ENCODE data around the gene ST3GAL5.

The ST3GAL5 gene

DNA sequence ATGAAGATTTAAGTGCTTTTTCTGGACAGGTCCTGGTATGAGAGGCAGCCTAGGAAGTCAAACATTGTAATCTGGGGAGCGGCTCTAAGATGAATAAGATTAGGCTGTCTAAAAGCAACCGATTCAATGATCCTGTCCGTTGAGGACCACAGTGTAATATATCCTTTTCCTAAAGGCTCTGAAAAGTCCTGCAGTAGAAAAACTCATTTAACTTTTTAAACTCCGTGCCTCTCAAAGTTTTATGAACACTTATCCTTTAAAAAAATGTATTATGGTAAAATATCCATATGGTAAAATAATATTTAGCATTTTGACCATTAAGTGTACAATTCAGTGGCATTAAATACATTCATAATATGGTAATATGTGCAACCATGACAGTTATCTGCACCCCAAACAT is 95.2 kb downstream of the ST3GAL5 start:
- H3K4me3 ChIP-seq (ENCODE audit: low read depth, low read length): no peak overlapping the region
- TF ChIP-seq CTCF (IDR thresholded peaks at IDR 0.05; ENCODE audit: insufficient read depth, low read depth, low read length, missing control alignments): no peak
- no peak for DNase-seq (ENCODE audit: low read depth)

GRCh38 chr2:85792783-85793441 is 95.9 kb downstream of the ST3GAL5 start:
- no peak overlapping the region for H3K4me3 ChIP-seq (ENCODE audit: low read depth, low read length)
- no peak for TF ChIP-seq CTCF (IDR thresholded peaks at IDR 0.05; ENCODE audit: insufficient read depth, low read depth, low read length, missing control alignments)
- no peak for DNase-seq (ENCODE audit: low read depth)

DNA sequence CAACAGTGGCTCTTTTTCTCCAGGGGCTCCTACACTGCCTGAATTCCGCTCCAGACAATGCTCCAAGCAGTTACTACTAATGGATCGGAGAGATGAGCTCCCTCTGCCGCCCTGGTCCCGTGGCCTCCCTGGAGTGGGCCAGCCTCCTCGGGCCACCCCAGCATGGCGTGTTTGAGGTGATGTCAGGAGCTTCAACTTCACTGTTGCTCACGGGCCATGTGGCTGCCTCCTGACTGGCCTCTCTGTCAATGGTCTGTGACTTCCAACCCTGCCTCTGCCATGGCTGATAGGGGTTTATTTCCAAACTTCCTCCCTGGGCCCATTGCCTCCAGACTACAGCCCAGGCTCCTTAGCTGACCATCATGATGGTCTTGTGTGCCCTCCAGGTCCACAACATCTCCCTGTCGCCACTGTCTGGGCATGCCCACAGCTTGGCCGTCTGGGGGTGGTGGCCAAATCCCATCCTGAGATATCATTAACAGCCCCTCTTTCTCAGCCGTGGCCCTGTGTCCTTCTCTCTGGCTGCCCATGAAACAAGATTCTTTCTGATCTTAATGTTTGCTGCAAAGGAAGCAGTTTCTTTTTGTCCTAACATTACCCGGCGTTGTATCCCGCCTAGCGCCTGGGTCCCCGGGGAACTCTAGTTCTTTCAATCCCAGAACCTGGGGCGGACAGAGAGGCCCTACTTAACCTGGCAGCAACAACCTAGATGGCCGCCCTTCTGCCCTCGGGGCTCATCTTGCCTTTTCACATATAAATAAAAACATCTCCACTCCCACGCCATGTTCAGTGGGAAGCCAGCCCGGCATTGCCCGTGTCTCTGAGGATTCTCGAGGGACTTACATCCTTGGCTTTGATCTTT is 96.9 kb downstream of the ST3GAL5 start:
- no peak for DNase-seq (ENCODE audit: low read depth)
- no peak for TF ChIP-seq CTCF (IDR thresholded peaks at IDR 0.05; ENCODE audit: insufficient read depth, low read depth, low read length, missing control alignments)
- H3K4me3 ChIP-seq (ENCODE audit: low read depth, low read length): no peak overlapping the region

- TF ChIP-seq CTCF (IDR thresholded peaks at IDR 0.05; ENCODE audit: insufficient read depth, low read depth, low read length, missing control alignments): no peak
- no peak overlapping the region for H3K4me3 ChIP-seq (ENCODE audit: low read depth, low read length)
- no peak for DNase-seq (ENCODE audit: low read depth)
Measured at GRCh38 chr2:85790499-85791188, 98.1 kb downstream of the ST3GAL5 start.

- no peak overlapping the region for H3K4me3 ChIP-seq (ENCODE audit: low read depth, low read length)
- no peak for TF ChIP-seq CTCF (IDR thresholded peaks at IDR 0.05; ENCODE audit: insufficient read depth, low read depth, low read length, missing control alignments)
- DNase-seq (ENCODE audit: low read depth): no peak
Measured at GRCh38 chr2:85790032-85790431, 98.8 kb downstream of the ST3GAL5 start.

DNA sequence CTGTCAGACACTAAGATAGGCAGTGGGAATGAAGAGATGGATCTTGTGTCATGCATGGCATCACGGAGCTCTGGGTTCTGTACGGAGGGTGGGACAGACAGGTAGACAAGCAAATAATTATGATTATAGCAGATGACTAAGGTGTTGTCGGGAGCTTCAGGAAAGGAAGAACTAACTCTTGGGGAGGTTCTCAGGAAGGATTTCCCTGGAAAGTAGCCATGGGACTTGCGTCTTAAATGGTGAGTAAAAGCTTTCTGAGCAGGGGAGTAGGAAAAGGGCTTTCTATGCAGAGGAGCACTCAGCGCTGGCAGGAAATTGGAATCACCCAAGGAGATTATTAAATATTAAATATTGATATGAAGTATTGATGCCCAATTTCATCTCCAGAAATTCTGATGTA is 99.5 kb downstream of the ST3GAL5 start:
- TF ChIP-seq CTCF (IDR thresholded peaks at IDR 0.05; ENCODE audit: insufficient read depth, low read depth, low read length, missing control alignments): no peak
- DNase-seq (ENCODE audit: low read depth): no peak
- no peak overlapping the region for H3K4me3 ChIP-seq (ENCODE audit: low read depth, low read length)

Measured in GM12865 (cell line).